ENCODE measurements around the gene SREBF2. TPM values are rescaled to one million over a fixed set of nuclear protein-coding genes. Genes with fewer than 3 reads are reported as not detected.

SREBF2 gene
- total RNA-seq, 4 donors from 2014 or later, result 97.5 to 160 (median 146) TPM

DNA sequence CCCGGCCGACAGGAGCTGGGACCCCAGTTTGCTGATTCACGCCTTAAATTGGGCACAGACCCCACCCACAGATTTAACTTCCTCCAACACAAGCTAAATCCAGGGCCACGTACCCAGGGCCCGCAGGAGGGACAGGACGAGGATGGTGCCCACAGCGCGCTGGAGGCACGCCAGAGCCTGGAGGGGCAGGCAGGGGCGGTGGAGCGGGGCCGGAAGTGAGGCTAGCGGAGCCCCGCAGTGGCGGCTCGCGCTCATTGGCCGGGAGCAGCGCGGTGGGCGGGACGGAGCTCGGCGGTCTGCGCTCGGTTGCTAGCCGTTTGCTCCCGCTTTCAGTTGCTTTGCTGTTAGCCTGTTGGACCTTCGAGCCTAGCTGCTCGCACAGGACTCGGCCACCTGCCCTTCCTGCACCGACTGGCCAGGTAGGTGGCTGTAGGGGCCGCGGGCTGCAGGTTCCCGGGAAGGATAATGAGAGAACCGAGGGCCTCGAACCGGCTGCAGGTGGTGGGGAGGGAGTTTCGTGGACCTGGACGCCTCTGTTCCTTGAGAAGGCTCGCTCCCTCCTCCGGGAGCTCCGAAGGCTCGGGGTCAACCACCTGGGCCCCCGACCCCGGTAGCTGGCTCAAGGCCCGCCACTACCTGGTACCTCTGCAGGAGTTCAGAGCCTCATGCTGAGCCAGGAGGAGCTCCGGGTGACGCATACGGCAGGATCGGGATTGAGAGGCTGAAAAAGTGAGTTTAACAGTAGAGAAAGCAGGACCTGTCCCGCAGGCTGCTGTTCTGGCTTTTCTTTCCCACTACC lies 32.4 kb upstream of the SREBF2 start, which contains the start of gene CCDC134:
TSS of gene CCDC134 (plus strand) at position 332 of the 799 bp plus-strand sequence. CDS start 8,212 bp downstream, outside the sequence.
- Histone ChIP-seq H3K27me3 (no peaks in the 10 kb centered on the region), H3K4me1 (peaks cover 31% of the 10 kb centered on the region), H3K36me3 (no peaks in the 10 kb centered on the region), H3K4me3 (peak within 1 kb of the TSS; percentile 81), H3K9me3 (no peaks in the 10 kb centered on the region), H3K27ac (peak within 1 kb of the TSS; percentile 84)
- 0% methylated on average over 28 of the region's 52 CpGs for WGBS
- DNase-seq (ENCODE audit: low spot score in 2 of 2), result peak; percentile 93 to 94
- TF ChIP-seq CTCF (IDR thresholded peaks at IDR 0.05) (no peak), POLR2A (IDR thresholded peaks at IDR 0.05) (peak in 1 of 2 donors; percentile 53), POLR2AphosphoS5 (IDR thresholded peaks at IDR 0.05) (peak; percentile 4 to 85 (median 6))

DNA sequence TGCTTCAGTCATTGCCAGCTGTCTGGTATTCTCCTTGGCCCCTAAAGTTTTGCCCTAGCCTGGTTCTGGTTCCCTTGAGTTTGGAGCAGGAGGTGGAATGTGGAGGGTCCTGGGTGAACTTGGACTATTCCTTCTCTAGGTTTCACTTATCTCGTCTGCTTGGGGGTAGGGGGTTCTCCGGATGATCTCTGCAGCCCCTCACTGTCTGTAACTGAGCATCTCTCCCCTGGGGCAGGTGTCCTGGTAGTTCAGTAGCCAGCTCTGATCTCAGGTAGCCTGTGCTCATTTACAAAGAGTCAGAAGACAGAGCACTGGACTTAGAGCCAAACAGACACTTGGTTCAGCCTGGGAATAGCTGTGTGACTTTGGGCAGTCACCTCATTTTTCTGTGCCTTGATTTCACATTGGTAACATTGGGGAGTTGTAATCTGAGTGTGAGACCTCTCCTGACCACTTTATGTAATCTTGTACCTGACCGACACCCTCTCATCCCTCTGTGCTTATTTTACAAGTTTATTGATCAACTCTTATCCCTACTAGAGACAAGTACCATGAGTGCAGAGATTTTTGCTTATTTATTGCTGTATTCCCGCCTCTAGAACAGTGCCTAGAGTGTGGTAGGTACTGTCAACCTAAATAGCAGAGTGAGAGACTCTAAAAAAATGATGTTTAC lies 31.6 kb upstream of the SREBF2 start:
- no peak for DNase-seq (ENCODE audit: low spot score in 2 of 2)
- no peaks in the 10 kb centered on the region for H3K36me3 ChIP-seq
- no peak for TF ChIP-seq EP300 (IDR thresholded peaks at IDR 0.05)
- TF ChIP-seq POLR2A (IDR thresholded peaks at IDR 0.05), result no peak
- TF ChIP-seq CTCF (IDR thresholded peaks at IDR 0.05), result no peak
- no peak for TF ChIP-seq POLR2AphosphoS5 (IDR thresholded peaks at IDR 0.05)
- no peaks in the 10 kb centered on the region for H3K27me3 ChIP-seq
- peak overlapping the region; percentile 84 for H3K27ac ChIP-seq
- H3K4me3 ChIP-seq, result peak overlapping the region; percentile 81
- no peaks in the 10 kb centered on the region for H3K9me3 ChIP-seq
- H3K4me1 ChIP-seq, result peaks cover 31% of the 10 kb centered on the region
- 23% methylated on average over 4 of the region's 4 CpGs for WGBS

GRCh38 chr22:41801886-41802285 lies 31.0 kb upstream of the SREBF2 start:
- WGBS, result 60% methylated on average over 2 of the region's 2 CpGs
- peaks cover 31% of the 10 kb centered on the region for H3K4me1 ChIP-seq
- TF ChIP-seq POLR2A (IDR thresholded peaks at IDR 0.05) (no peak), CTCF (IDR thresholded peaks at IDR 0.05) (no peak), EP300 (IDR thresholded peaks at IDR 0.05) (no peak), POLR2AphosphoS5 (IDR thresholded peaks at IDR 0.05) (no peak)
- H3K36me3 ChIP-seq, result no peaks in the 10 kb centered on the region
- no peak overlapping the region for H3K27ac ChIP-seq
- DNase-seq (ENCODE audit: low spot score in 2 of 2), result no peak
- H3K9me3 ChIP-seq, result no peaks in the 10 kb centered on the region
- no peak overlapping the region for H3K4me3 ChIP-seq
- no peaks in the 10 kb centered on the region for H3K27me3 ChIP-seq

DNA sequence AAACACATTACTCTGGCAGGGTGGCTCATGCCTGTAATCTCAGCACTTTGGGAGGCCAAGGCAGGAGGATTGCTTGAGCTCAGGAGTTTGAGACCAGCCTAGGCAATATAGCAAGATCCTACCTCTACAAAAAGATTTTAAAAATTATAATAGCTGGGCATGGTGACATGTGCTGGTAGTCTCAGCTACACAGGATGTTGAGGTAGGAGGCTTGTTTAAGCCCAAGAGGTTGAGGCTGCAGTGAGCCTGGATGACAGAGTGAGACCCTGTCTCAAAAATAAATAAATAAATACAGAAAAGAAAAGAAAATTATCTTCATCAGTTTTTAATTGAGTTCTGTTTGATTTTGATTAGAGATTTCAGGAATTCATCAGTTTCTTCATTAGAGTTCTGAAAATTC lies 27.3 kb upstream of the SREBF2 start:
- no peaks in the 10 kb centered on the region for H3K27me3 ChIP-seq
- TF ChIP-seq EP300 (IDR thresholded peaks at IDR 0.05), result no peak
- H3K36me3 ChIP-seq, result peaks cover 15% of the 10 kb centered on the region
- no peaks in the 10 kb centered on the region for H3K9me3 ChIP-seq
- no peak overlapping the region for H3K4me3 ChIP-seq
- peaks cover 17% of the 10 kb centered on the region for H3K4me1 ChIP-seq
- no peak for DNase-seq (ENCODE audit: low spot score in 2 of 2)
- no peak overlapping the region for H3K27ac ChIP-seq

- WGBS, result 88% methylated on average over 6 of the region's 6 CpGs
- no peak overlapping the region for H3K27ac ChIP-seq
- H3K36me3 ChIP-seq, result peaks cover 29% of the 10 kb centered on the region
- DNase-seq (ENCODE audit: low spot score in 2 of 2), result no peak
- TF ChIP-seq POLR2A (IDR thresholded peaks at IDR 0.05) (no peak), POLR2AphosphoS5 (IDR thresholded peaks at IDR 0.05) (no peak), CTCF (IDR thresholded peaks at IDR 0.05) (no peak), EP300 (IDR thresholded peaks at IDR 0.05) (no peak)
- H3K27me3 ChIP-seq, result no peaks in the 10 kb centered on the region
- no peak overlapping the region for H3K4me3 ChIP-seq
- H3K4me1 ChIP-seq, result no peaks in the 10 kb centered on the region
- no peaks in the 10 kb centered on the region for H3K9me3 ChIP-seq
Measured at GRCh38 chr22:41808400-41808799, 24.5 kb upstream of the SREBF2 start.
